Endodermal cell (in vitro differentiated cells): ENCODE data around the gene ODAD4. TPM values are rescaled to one million over a fixed set of nuclear protein-coding genes. Genes with fewer than 3 reads are reported as not detected.

ENCODE experiments used
- DNase-seq: peaks from one replicate; pipeline ENCODE4 v3.0.0-alpha.2; 2017
- H3K27ac ChIP-seq: 2 replicates; pipeline ENCODE4 v1.5.1; 2013; ENCODE audit warnings: mild to moderate bottlenecking, low read depth, low read length, moderate library complexity
- H3K27me3 ChIP-seq: 2 replicates; pipeline ENCODE4 v1.6.1; 2013; ENCODE audit warnings: mild to moderate bottlenecking, low read length, moderate library complexity; ENCODE audit not compliant: insufficient read depth, control insufficient read depth, poor library complexity, severe bottlenecking
- H3K36me3 ChIP-seq: 2 replicates; pipeline ENCODE4 v1.7.0; 2013; ENCODE audit warnings: mild to moderate bottlenecking, low read length, moderate library complexity; ENCODE audit not compliant: control insufficient read depth, insufficient read depth
- H3K4me1 ChIP-seq: one replicate; pipeline ENCODE4 v1.7.0; 2013; ENCODE audit warnings: low read length; ENCODE audit not compliant: control insufficient read depth, insufficient read depth
- H3K4me3 ChIP-seq: 2 replicates; pipeline ENCODE4 v1.5.1; 2013; ENCODE audit warnings: mild to moderate bottlenecking, low read length, moderate library complexity
- H3K9ac ChIP-seq: 2 replicates; pipeline ENCODE4 v1.6.1; 2013; ENCODE audit warnings: mild to moderate bottlenecking, low read length, moderate library complexity; ENCODE audit not compliant: poor library complexity, severe bottlenecking; ENCODE audit errors: extremely low read depth
- H3K9me3 ChIP-seq: 2 replicates; pipeline ENCODE4 v1.6.1; 2013; ENCODE audit warnings: mild to moderate bottlenecking, low read length, moderate library complexity; ENCODE audit not compliant: control insufficient read depth
- H3K27ac Mint-ChIP-seq: 2 replicates; pipeline ENCODE4 v1.8.0; 2020; ENCODE audit warnings: mixed read lengths
- H3K27me3 Mint-ChIP-seq: 2 replicates; pipeline ENCODE4 v1.8.0; 2021; ENCODE audit warnings: mild to moderate bottlenecking, mixed read lengths; ENCODE audit not compliant: insufficient read depth
- H3K36me3 Mint-ChIP-seq: 2 replicates; pipeline ENCODE4 v1.8.0; 2020; ENCODE audit warnings: low read depth, mixed read lengths
- H3K4me1 Mint-ChIP-seq: 2 replicates; pipeline ENCODE4 v1.8.0; 2020; ENCODE audit warnings: mixed read lengths
- H3K4me3 Mint-ChIP-seq: 2 replicates; pipeline ENCODE4 v1.8.0; 2020; ENCODE audit warnings: mild to moderate bottlenecking, moderate library complexity, mixed read lengths
- H3K9me3 Mint-ChIP-seq: 2 replicates; pipeline ENCODE4 v1.8.0; 2020; ENCODE audit warnings: mild to moderate bottlenecking, mixed read lengths
- WGBS, 2 experiments: methylation state at CpG; one replicate each; pipeline versions ENCODE4 v1.1.5 to v1.1.7; 2013; ENCODE audit warnings: missing lambda C conversion rate in 2 of 2, mixed read lengths in 1 of 2; ENCODE audit not compliant: insufficient coverage in 1 of 2, insufficient read length in 1 of 2; 5-methylcytosine and 5-hydroxymethylcytosine counted together
- total RNA-seq, 2 donors: library from RNA; stranded (reverse); fragmentation: NEBNext Ultra II Directional in 1 of 2; extraction: Animal tissue kit (Norgen Biotek cat#: 25700) in 1 of 2; gene quantifications; 2 replicates in 1 of 2; 3 replicates in 1 of 2; pipeline ENCODE4 v1.2.1, GENCODE V29; 2021
- TF ChIP-seq, protein P1 (sequence below): fragments of 200-600 bp; sonication (generic); conservative IDR thresholded peaks from 2 replicates; pipeline ENCODE4 v1.5.0; 2021; ENCODE audit warnings: antibody characterized with exemption, mild to moderate bottlenecking

The ODAD4 gene
- total RNA-seq, 2 donors from 2014 or later: 3.9 to 4.7 TPM

DNA sequence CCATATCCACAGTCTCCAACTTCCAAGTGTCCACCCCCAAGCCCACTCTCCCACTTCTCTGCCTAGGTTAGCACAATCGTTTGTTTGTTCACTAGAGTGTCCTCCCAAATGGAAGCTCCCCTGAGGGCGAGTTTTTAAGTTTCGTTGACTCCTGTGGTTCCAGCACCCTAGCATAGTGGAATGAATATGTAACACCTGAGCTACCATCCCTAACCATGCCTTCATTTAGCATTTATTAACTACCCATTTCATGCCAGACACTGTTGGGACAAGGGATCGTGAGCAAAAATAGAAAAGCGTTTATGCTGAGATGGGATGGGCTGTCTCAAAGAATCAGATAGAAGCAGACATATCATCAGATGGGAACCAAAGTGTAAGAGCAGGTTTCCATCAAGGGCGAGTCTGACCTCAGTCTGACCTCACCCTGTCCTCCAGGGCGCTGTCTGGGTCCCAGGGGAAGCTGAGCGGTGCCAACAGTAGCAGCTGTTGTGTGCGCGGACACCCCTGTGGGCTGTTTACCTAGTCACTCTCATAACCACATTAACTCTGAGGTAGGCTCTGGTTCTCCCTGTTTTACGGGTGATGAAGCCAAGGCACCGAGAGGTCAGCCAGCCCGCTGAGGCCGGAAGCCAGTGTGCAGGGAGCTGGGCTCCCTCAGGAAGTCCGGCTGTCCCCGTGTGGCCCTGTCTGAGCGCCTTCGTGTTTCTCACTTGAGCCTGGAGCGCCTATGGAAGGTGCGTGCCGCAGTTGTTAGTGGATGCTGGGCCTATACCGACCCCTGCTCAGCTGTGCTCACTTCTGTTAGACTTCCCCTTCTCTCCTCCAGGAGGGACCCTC, 42.4 kb downstream of the ODAD4 start:
- no peak overlapping the region for H3K27ac Mint-ChIP-seq
- no peak for DNase-seq
- Histone ChIP-seq H3K9me3 (no peaks in the 10 kb centered on the region), H3K4me1 (no peaks in the 10 kb centered on the region), H3K27ac (no peak overlapping the region), H3K4me3 (no peak overlapping the region), H3K9ac (no peak overlapping the region), H3K36me3 (peaks cover 88% of the 10 kb centered on the region), H3K27me3 (no peaks in the 10 kb centered on the region)
- peaks cover 80% of the 10 kb centered on the region for H3K36me3 Mint-ChIP-seq
- no peaks in the 10 kb centered on the region for H3K9me3 Mint-ChIP-seq
- 94 to 95% methylated on average over 19 to 22 of the region's 22 CpGs for WGBS, 2 experiments
- TF ChIP-seq, protein P1, sequence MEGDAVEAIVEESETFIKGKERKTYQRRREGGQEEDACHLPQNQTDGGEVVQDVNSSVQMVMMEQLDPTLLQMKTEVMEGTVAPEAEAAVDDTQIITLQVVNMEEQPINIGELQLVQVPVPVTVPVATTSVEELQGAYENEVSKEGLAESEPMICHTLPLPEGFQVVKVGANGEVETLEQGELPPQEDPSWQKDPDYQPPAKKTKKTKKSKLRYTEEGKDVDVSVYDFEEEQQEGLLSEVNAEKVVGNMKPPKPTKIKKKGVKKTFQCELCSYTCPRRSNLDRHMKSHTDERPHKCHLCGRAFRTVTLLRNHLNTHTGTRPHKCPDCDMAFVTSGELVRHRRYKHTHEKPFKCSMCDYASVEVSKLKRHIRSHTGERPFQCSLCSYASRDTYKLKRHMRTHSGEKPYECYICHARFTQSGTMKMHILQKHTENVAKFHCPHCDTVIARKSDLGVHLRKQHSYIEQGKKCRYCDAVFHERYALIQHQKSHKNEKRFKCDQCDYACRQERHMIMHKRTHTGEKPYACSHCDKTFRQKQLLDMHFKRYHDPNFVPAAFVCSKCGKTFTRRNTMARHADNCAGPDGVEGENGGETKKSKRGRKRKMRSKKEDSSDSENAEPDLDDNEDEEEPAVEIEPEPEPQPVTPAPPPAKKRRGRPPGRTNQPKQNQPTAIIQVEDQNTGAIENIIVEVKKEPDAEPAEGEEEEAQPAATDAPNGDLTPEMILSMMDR: no peak
- H3K4me1 Mint-ChIP-seq: peaks cover 4% of the 10 kb centered on the region
- H3K4me3 Mint-ChIP-seq: no peak overlapping the region
- H3K27me3 Mint-ChIP-seq: no peaks in the 10 kb centered on the region

DNA sequence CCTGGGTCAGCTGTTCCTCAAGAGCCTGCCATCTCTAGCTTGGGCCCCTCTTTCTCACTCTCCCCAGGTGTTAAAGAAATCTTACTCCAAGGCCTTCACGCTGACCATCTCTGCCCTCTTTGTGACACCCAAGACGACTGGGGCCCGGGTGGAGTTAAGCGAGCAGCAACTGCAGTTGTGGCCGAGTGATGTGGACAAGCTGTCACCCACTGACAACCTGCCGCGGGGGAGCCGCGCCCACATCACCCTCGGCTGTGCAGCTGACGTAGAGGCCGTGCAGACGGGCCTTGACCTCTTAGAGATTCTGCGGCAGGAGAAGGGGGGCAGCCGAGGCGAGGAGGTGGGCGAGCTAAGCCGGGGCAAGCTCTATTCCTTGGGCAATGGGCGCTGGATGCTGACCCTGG, 43.0 kb downstream of the ODAD4 start:
- TF ChIP-seq, protein P1: no peak
- Histone ChIP-seq H3K9ac (no peak overlapping the region), H3K9me3 (no peaks in the 10 kb centered on the region), H3K36me3 (peaks cover 89% of the 10 kb centered on the region), H3K4me3 (no peak overlapping the region), H3K27ac (no peak overlapping the region), H3K27me3 (no peaks in the 10 kb centered on the region), H3K4me1 (no peaks in the 10 kb centered on the region)
- H3K4me1 Mint-ChIP-seq: peaks cover 3% of the 10 kb centered on the region
- no peaks in the 10 kb centered on the region for H3K27me3 Mint-ChIP-seq
- H3K27ac Mint-ChIP-seq: no peak overlapping the region
- no peaks in the 10 kb centered on the region for H3K9me3 Mint-ChIP-seq
- no peak overlapping the region for H3K4me3 Mint-ChIP-seq
- no peak for DNase-seq
- H3K36me3 Mint-ChIP-seq: peaks cover 81% of the 10 kb centered on the region
- WGBS, 2 experiments: 92 to 97% methylated on average over 10 to 19 of the region's 19 CpGs

DNA sequence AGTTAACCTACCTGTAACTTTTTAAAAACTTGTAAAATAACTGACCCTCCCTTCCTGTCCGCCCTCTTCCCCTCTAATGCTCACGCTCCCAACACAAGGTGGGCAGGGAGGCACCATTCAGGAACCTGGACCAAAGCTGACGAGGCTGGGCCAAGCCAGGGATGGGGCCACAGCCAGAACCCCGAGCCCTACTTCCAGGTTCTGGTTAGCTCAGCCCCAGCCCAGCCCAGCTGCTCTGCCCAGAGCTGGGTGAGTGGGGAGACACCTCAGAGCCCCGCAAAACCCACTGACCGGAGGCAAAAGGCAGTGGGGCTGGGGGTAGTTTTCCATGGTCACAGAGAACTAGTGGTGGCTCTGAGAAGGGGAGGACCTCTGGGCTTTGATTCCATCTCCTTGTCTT, 43.6 kb downstream of the ODAD4 start:
- no peaks in the 10 kb centered on the region for H3K27me3 ChIP-seq
- no peaks in the 10 kb centered on the region for H3K27me3 Mint-ChIP-seq
- peaks cover 81% of the 10 kb centered on the region for H3K36me3 Mint-ChIP-seq
- H3K4me1 Mint-ChIP-seq: peaks cover 3% of the 10 kb centered on the region
- no peak overlapping the region for H3K9ac ChIP-seq
- no peak overlapping the region for H3K4me3 ChIP-seq
- 92 to 98% methylated on average over 6 of the region's 6 CpGs for WGBS, 2 experiments
- DNase-seq: no peak
- no peak overlapping the region for H3K4me3 Mint-ChIP-seq
- TF ChIP-seq, protein P1: no peak
- no peaks in the 10 kb centered on the region for H3K9me3 ChIP-seq
- no peak overlapping the region for H3K27ac Mint-ChIP-seq
- H3K4me1 ChIP-seq: no peaks in the 10 kb centered on the region
- H3K27ac ChIP-seq: no peak overlapping the region
- peaks cover 89% of the 10 kb centered on the region for H3K36me3 ChIP-seq
- H3K9me3 Mint-ChIP-seq: no peaks in the 10 kb centered on the region
